ENCODE measurements around the gene RDM1.

DNA sequence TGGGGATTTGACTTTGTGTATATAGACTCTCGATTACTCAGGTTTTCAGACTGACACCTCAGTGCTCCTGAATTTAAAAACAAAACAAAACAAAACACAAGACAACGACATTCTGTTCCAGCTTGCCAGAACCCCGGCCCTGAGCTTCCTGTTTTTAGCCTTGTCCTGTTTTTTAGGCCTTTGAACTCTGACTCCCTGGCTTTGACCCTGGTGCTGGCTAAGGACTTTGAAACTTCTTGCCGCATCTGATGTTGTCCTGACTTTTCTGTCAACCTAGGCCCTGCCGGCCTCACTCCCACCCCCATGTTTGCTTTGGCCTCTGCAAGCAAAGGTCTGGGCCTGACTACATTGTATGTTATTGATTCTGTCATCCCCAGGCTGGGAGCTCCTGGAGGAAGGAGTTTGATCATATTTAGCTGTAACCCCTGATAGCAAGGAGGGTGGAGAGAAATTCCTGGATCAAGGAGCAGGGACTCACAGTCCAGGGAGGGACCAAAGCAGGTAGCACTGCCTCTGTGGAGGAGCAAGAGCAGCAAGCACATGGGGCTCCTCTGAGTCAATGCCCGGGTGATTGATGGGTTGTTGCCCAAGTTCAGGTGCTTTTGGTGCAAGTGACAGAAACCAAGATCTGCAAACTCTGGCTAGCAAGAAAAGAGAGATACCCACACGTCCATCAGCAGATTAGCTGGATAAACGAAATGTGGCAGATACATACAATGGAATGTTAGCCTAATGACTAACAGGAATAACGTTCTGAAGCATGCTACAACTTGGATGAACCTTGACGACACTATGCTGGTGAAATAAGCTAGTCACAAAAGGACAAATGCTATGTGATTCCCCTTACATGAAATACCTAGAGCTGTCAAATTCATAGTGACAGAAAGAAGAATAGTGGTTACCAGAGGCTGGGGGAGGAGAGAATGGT is 43.0 kb upstream of the RDM1 start:
- no peak for TF ChIP-seq EZH2phosphoT487 (IDR thresholded peaks at IDR 0.05; ENCODE audit: low read length)
- TF ChIP-seq, protein P1, sequence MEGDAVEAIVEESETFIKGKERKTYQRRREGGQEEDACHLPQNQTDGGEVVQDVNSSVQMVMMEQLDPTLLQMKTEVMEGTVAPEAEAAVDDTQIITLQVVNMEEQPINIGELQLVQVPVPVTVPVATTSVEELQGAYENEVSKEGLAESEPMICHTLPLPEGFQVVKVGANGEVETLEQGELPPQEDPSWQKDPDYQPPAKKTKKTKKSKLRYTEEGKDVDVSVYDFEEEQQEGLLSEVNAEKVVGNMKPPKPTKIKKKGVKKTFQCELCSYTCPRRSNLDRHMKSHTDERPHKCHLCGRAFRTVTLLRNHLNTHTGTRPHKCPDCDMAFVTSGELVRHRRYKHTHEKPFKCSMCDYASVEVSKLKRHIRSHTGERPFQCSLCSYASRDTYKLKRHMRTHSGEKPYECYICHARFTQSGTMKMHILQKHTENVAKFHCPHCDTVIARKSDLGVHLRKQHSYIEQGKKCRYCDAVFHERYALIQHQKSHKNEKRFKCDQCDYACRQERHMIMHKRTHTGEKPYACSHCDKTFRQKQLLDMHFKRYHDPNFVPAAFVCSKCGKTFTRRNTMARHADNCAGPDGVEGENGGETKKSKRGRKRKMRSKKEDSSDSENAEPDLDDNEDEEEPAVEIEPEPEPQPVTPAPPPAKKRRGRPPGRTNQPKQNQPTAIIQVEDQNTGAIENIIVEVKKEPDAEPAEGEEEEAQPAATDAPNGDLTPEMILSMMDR (IDR thresholded peaks at IDR 0.05; ENCODE audit: low read length), result no peak
- no peak for TF ChIP-seq EZH2 (optimal IDR thresholded peaks at IDR 0.05; ENCODE audit: low read depth, low read length)

Data from MM.1S (cell line).